ENCODE results near the gene COX11. TPM values are rescaled to one million over a fixed set of nuclear protein-coding genes. Genes with fewer than 3 reads are reported as not detected.

The COX11 gene
- total and polyA plus RNA-seq, 12 donors: 18.9 to 64.6 (median 55.8) TPM

DNA sequence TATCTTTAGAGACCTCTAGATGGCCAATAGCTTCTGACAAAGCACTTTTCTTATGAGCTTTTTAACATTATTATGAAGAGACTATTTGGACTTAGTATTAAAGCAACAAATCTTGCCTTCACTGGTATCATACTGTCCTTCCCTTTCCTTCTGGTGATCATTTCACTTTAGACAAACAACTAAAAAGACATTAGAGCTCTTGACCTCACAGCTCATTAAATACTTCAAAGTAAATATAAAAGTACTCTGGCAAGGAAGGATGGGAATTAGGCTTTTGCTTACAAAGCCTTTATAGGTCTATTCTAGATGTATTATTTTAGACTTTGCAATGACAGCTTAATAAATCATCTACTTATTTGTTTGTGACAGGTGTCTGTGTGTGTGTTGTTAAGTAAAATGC, 11.2 kb upstream of the COX11 start:
- H3K27ac ChIP-seq: no peak overlapping the region
- DNase-seq (no peak), ATAC-seq (no peak)
- H3K4me1 ChIP-seq: peaks cover 0 to 6% (median 0%) of the 10 kb centered on the region in 9 donors
- H3K36me3 ChIP-seq: no peaks in the 10 kb centered on the region
- H3K4me3 ChIP-seq: no peak overlapping the region
- no peaks in the 10 kb centered on the region for H3K27me3 ChIP-seq
- TF ChIP-seq CTCF (IDR thresholded peaks at IDR 0.05): no peak
- peaks cover 0 to 17% (median 5%) of the 10 kb centered on the region in 11 donors for H3K9me3 ChIP-seq
- intact Hi-C loops (cut with DNase I): loop anchor here in 1 of 10 donors (10.0 kb wide), 1 partner anchor 535 kb away; the partner anchor contains the start of gene SMIM36

DNA sequence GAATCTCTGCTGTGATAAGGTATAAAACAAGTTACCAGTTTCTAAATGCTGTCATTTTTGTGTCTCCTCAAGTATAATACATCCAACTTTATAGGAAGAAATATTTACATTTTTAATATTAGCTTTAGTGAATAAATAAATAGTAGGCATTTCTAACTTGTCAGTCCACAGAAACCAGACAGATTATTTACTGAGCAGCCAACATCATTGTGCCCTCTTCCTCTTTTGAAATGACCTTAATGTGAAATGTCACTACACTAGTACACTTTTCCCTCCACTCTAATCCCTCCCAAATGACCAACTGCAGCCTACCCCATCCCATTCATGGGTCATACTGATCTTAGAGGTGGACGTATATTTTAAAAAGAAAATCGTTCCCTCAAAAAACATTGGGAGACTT, 9.3 kb upstream of the COX11 start:
- Histone ChIP-seq H3K36me3 (no peaks in the 10 kb centered on the region), H3K4me1 (peaks cover 0 to 1% (median 0%) of the 10 kb centered on the region in 9 donors), H3K27me3 (no peaks in the 10 kb centered on the region), H3K9me3 (peaks cover 0 to 17% (median 5%) of the 10 kb centered on the region in 11 donors), H3K27ac (no peak overlapping the region), H3K4me3 (no peak overlapping the region)
- TF ChIP-seq CTCF (IDR thresholded peaks at IDR 0.05): no peak
- DNase-seq (no peak), ATAC-seq (no peak)
- intact Hi-C loops (cut with DNase I): no loop called here
- 88 to 96% methylated on average over 2 of the region's 2 CpGs for WGBS, 2 donors

DNA sequence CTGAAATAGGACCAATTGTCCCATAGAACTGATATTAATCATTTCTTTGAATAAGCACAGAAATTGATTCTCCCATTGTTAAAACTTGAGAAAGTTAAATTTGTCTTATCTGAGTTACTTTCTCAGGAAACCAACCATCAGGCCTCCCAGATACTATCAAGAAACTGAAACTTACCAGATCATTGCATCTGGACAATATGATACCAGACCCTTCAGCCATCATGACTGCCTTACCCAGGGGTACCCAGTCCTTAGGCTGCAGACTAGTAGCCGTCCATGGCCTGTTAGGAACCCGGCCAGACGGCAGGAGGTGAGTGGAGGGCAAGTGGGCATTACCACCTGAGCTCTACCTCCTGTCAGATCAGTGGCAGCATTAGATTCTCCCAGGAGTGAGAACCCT, 7.9 kb upstream of the COX11 start:
- Histone ChIP-seq H3K27me3 (no peaks in the 10 kb centered on the region), H3K4me3 (no peak overlapping the region), H3K4me1 (no peaks in the 10 kb centered on the region), H3K36me3 (no peaks in the 10 kb centered on the region), H3K9me3 (peaks cover 0 to 17% (median 5%) of the 10 kb centered on the region in 11 donors), H3K27ac (no peak overlapping the region)
- WGBS, 2 donors: 94 to 95% methylated on average over 3 of the region's 3 CpGs
- no peak for ATAC-seq
- no peak for DNase-seq
- no peak for TF ChIP-seq CTCF (IDR thresholded peaks at IDR 0.05)
- intact Hi-C loops (cut with DNase I): no loop called here

GRCh38 chr17:54974759-54975158, 6.3 kb upstream of the COX11 start:
- Histone ChIP-seq H3K4me1 (peaks cover 0 to 6% (median 2%) of the 10 kb centered on the region in 9 donors), H3K36me3 (no peaks in the 10 kb centered on the region), H3K27me3 (no peaks in the 10 kb centered on the region), H3K4me3 (no peak overlapping the region), H3K9me3 (peaks cover 0 to 4% (median 0%) of the 10 kb centered on the region in 11 donors), H3K27ac (no peak overlapping the region)
- no peak for DNase-seq
- intact Hi-C loops (cut with DNase I): no loop called here
- WGBS, 2 donors: 82 to 85% methylated on average over 3 of the region's 3 CpGs
- no peak for ATAC-seq
- no peak for TF ChIP-seq CTCF (IDR thresholded peaks at IDR 0.05)

Data from heart right ventricle (tissue), 16 donors.